Measurements from ENCODE around the gene CCDC120.

GRCh38 chrX:49077941-49078340, 19.1 kb downstream of the CCDC120 start:
- TF ChIP-seq POLR2A (IDR thresholded peaks at IDR 0.05) (no peak), CTCF (IDR thresholded peaks at IDR 0.05) (no peak)
